MM.1S (cell line): Measurements from ENCODE around the gene PFN2.

Experiments
- DNase-seq: peaks from one replicate; pipeline ENCODE4 v3.0.0-alpha.2; 2015
- H2AFZ ChIP-seq: fragments of 300-600 bp; sonication (generic); 2 replicates; pipeline ENCODE4 v1.6.0; 2016; ENCODE audit warnings: antibody characterized with exemption, low read length
- H3F3A ChIP-seq: fragments of 300-600 bp; sonication (generic); 2 replicates; pipeline ENCODE4 v1.6.1; 2016; ENCODE audit warnings: mild to moderate bottlenecking, antibody characterized with exemption, low read length, moderate library complexity, mixed read lengths; ENCODE audit not compliant: insufficient read depth
- H3K27ac ChIP-seq: fragments of 300-600 bp; sonication (generic); 2 replicates; pipeline ENCODE4 v1.5.1; 2016; ENCODE audit warnings: mild to moderate bottlenecking, low read length
- H3K27me3 ChIP-seq: fragments of 300-600 bp; sonication (generic); replicated peaks from 2 replicates; pipeline ENCODE4 v1.6.0; 2016; ENCODE audit warnings: low read length; ENCODE audit not compliant: insufficient read depth
- H3K36me3 ChIP-seq: fragments of 300-600 bp; sonication (generic); replicated peaks from 2 replicates; pipeline ENCODE4 v1.6.1; 2016; ENCODE audit warnings: mild to moderate bottlenecking, low read length, mixed read lengths; ENCODE audit not compliant: insufficient read depth
- H3K4me1 ChIP-seq: fragments of 300-600 bp; sonication (generic); 2 replicates; pipeline ENCODE4 v1.6.1; 2016; ENCODE audit warnings: low read length, mixed read lengths
- H3K4me2 ChIP-seq: fragments of 300-600 bp; sonication (generic); 2 replicates; pipeline ENCODE4 v1.6.0; 2016; ENCODE audit warnings: low read depth, low read length
- H3K4me3 ChIP-seq: fragments of 300-600 bp; sonication (generic); 2 replicates; pipeline ENCODE4 v1.5.1; 2016; ENCODE audit warnings: low read length, mixed read lengths
- H3K79me2 ChIP-seq: fragments of 300-600 bp; sonication (generic); 2 replicates; pipeline ENCODE4 v1.6.1; 2016; ENCODE audit warnings: mixed run types, low read length, mixed read lengths
- H3K9ac ChIP-seq: fragments of 300-600 bp; sonication (generic); 2 replicates; pipeline ENCODE4 v1.6.1; 2016; ENCODE audit warnings: low read length, mixed read lengths
- H3K9me2 ChIP-seq: fragments of 300-600 bp; sonication (generic); replicated peaks from 2 replicates; pipeline ENCODE4 v1.6.1; 2016; ENCODE audit warnings: mild to moderate bottlenecking, low read length, mixed read lengths; ENCODE audit not compliant: insufficient read depth
- H3K9me3 ChIP-seq: fragments of 300-600 bp; sonication (generic); replicated peaks from 2 replicates; pipeline ENCODE4 v1.6.1; 2016; ENCODE audit warnings: mild to moderate bottlenecking, low read length, mixed read lengths; ENCODE audit not compliant: insufficient read depth
- H4K20me1 ChIP-seq: fragments of 300-600 bp; sonication (generic); 2 replicates; pipeline ENCODE4 v1.6.1; 2016; ENCODE audit warnings: mild to moderate bottlenecking, low read length, moderate library complexity, mixed read lengths; ENCODE audit not compliant: insufficient read depth
- CTCF ChIP-seq: fragments of 300-600 bp; sonication (generic); IDR thresholded peaks from 2 replicates; pipeline ENCODE4 v1.5.1; 2016; ENCODE audit warnings: antibody characterized with exemption, low read length, mixed read lengths
- EZH2 ChIP-seq: fragments of 300-600 bp; sonication (generic); optimal IDR thresholded peaks from 2 replicates; pipeline ENCODE3; 2017; ENCODE audit warnings: low read depth, mild to moderate bottlenecking, antibody characterized with exemption, low read length, mixed read lengths
- EZH2phosphoT487 ChIP-seq: fragments of 300-600 bp; sonication (generic); IDR thresholded peaks from 2 replicates; pipeline ENCODE4 v1.6.1; 2018; ENCODE audit warnings: antibody characterized with exemption, low read length

The PFN2 gene

GRCh38 chr3:149958171-149958796 lies 12.4 kb downstream of the PFN2 start:
- Histone ChIP-seq H3K36me3 (no peaks in the 10 kb centered on the region), H3K9ac (no peak overlapping the region), H3K9me3 (no peaks in the 10 kb centered on the region), H3K27me3 (no peaks in the 10 kb centered on the region), H2AFZ (no peak overlapping the region), H3K79me2 (no peaks in the 10 kb centered on the region), H3K4me3 (no peak overlapping the region), H3K27ac (no peak overlapping the region), H3K4me2 (no peak overlapping the region), H3K4me1 (peaks cover 11% of the 10 kb centered on the region), H3F3A (no peaks in the 10 kb centered on the region), H4K20me1 (no peaks in the 10 kb centered on the region), H3K9me2 (no peaks in the 10 kb centered on the region)
- no peak for TF ChIP-seq EZH2phosphoT487
- TF ChIP-seq EZH2: no peak
- no peak for TF ChIP-seq CTCF
- DNase-seq: no peak

- no peaks in the 10 kb centered on the region for H3K9me3 ChIP-seq
- H2AFZ ChIP-seq: no peak overlapping the region
- no peak overlapping the region for H3K4me2 ChIP-seq
- H3K36me3 ChIP-seq: no peaks in the 10 kb centered on the region
- H3K9me2 ChIP-seq: no peaks in the 10 kb centered on the region
- no peak overlapping the region for H3K4me3 ChIP-seq
- H3K27ac ChIP-seq: no peak overlapping the region
- H3K9ac ChIP-seq: no peak overlapping the region
- no peak for TF ChIP-seq CTCF
- no peak for TF ChIP-seq EZH2
- TF ChIP-seq EZH2phosphoT487: no peak
- H3K4me1 ChIP-seq: peaks cover 11% of the 10 kb centered on the region
- no peaks in the 10 kb centered on the region for H3K27me3 ChIP-seq
- no peak for DNase-seq
- no peaks in the 10 kb centered on the region for H3F3A ChIP-seq
- no peaks in the 10 kb centered on the region for H4K20me1 ChIP-seq
- H3K79me2 ChIP-seq: no peaks in the 10 kb centered on the region
These were observed 13.2 kb downstream of the PFN2 start for GRCh38 chr3:149957361-149958125.

GRCh38 chr3:149955449-149955848 lies 15.2 kb downstream of the PFN2 start:
- Histone ChIP-seq H3K36me3 (no peaks in the 10 kb centered on the region), H3K4me2 (no peak overlapping the region)

More at GRCh38 chr3:149955449-149955848, 15.2 kb downstream of the PFN2 start:
- Histone ChIP-seq H3K9me3 (no peaks in the 10 kb centered on the region), H3K27me3 (no peaks in the 10 kb centered on the region), H3K4me3 (no peak overlapping the region), H2AFZ (no peak overlapping the region), H3K79me2 (no peaks in the 10 kb centered on the region), H3F3A (no peaks in the 10 kb centered on the region), H3K9me2 (no peaks in the 10 kb centered on the region), H4K20me1 (no peaks in the 10 kb centered on the region), H3K4me1 (peaks cover 11% of the 10 kb centered on the region), H3K9ac (no peak overlapping the region), H3K27ac (no peak overlapping the region)
- no peak for DNase-seq
- TF ChIP-seq EZH2phosphoT487 (no peak), EZH2 (no peak), CTCF (no peak)
